Uterus (tissue), 4 donors: ENCODE data around the gene NXN. TPM values are rescaled to one million over a fixed set of nuclear protein-coding genes. Genes with fewer than 3 reads are reported as not detected.
A peak's percentile ranks its signal among the peaks of the same experiment; 100 is the strongest.

ENCODE experiments used
- DNase-seq, 2 donors: peaks; one replicate each; pipeline ENCODE4 v3.0.0-alpha.2; 2019 to 2020
- H3K27ac ChIP-seq, 2 donors: fragments of 200-600 bp; sonication (generic); 1 replicate in 1 of 2; 2 replicates in 1 of 2; pipeline ENCODE4 v1.5.1; 2016 to 2018
- H3K27me3 ChIP-seq, 2 donors: fragments of 200-600 bp; sonication (generic); one replicate each; pipeline ENCODE4 v1.5.1; 2018 to 2019; ENCODE audit warnings: control low read depth in 1 of 2
- H3K36me3 ChIP-seq, 2 donors: fragments of 200-600 bp; sonication (generic); one replicate each; pipeline ENCODE4 v1.5.1; 2019; ENCODE audit warnings: control low read depth in 1 of 2
- H3K4me1 ChIP-seq, 2 donors: fragments of 200-600 bp; sonication (generic); one replicate each; pipeline ENCODE4 v1.5.1; 2018 to 2019; ENCODE audit warnings: control low read depth in 1 of 2
- H3K4me3 ChIP-seq, 2 donors: fragments of 200-600 bp; sonication (generic); 1 replicate in 1 of 2; 2 replicates in 1 of 2; pipeline ENCODE4 v1.5.1; 2018 to 2019; ENCODE audit warnings: mild to moderate bottlenecking in 1 of 2
- H3K9me3 ChIP-seq, 2 donors: fragments of 200-600 bp; sonication (generic); one replicate each; pipeline ENCODE4 v1.5.1; 2019; ENCODE audit warnings: control low read depth in 1 of 2
- CTCF ChIP-seq, 4 experiments: fragments of 200-600 bp in 2 of 4; fragments of 450-650 bp in 2 of 4; sonication (generic) in 2 of 4; IDR thresholded peaks; one replicate each; pipeline ENCODE4 v1.5.1; 2016 to 2019; ENCODE audit warnings: antibody characterized with exemption in 4 of 4, mild to moderate bottlenecking in 2 of 4, moderate library complexity in 1 of 4
- POLR2A ChIP-seq, 2 donors: fragments of 450-650 bp; IDR thresholded peaks; one replicate each; pipeline ENCODE4 v1.6.1; 2016; ENCODE audit warnings: antibody characterized with exemption in 2 of 2, mild to moderate bottlenecking in 1 of 2, moderate library complexity in 1 of 2
- intact Hi-C: fragments of 100-400 bp; cut with DNase I; formaldehyde crosslinking; loops from one replicate; pipeline ENCODE4 v1.15.1; 2023; ENCODE audit warnings: low total_unique reads
- total RNA-seq, 4 donors: library from RNA; depleted of rRNA in 3 of 4; stranded (reverse); fragments of >200 nt in 3 of 4; gene quantifications; one replicate each; pipeline versions ENCODE4 v1.1.0 to v1.2.4, GENCODE V29; 2014 to 2023
- donor health status: DM: yes; HTN: yes; CAD: no.

NXN gene
- total RNA-seq, 4 donors from 2014 or later = 6.5 to 99.0 (median 49.9) TPM

- Histone ChIP-seq H3K9me3 (no peaks in the 10 kb centered on the region), H3K27me3 (no peaks in the 10 kb centered on the region), H3K4me3 (no peak overlapping the region), H3K4me1 (peaks cover 0 to 6% of the 10 kb centered on the region in 2 donors), H3K27ac (no peak overlapping the region), H3K36me3 (no peaks in the 10 kb centered on the region)
- intact Hi-C loops = no loop called here
- no peak for TF ChIP-seq CTCF (IDR thresholded peaks at IDR 0.05)
- no peak for TF ChIP-seq POLR2A (IDR thresholded peaks at IDR 0.05)
- DNase-seq = no peak
These were observed 117.0 kb downstream of the NXN start for GRCh38 chr17:862582-862981.

- intact Hi-C loops = no loop called here
- no peaks in the 10 kb centered on the region for H3K36me3 ChIP-seq
- no peaks in the 10 kb centered on the region for H3K9me3 ChIP-seq
- H3K4me3 ChIP-seq = no peak overlapping the region
- peak overlapping the region; percentile 21 to 52 for H3K27ac ChIP-seq
- H3K27me3 ChIP-seq = no peaks in the 10 kb centered on the region
- DNase-seq = no peak
- TF ChIP-seq CTCF (IDR thresholded peaks at IDR 0.05) (no peak), POLR2A (IDR thresholded peaks at IDR 0.05) (no peak)
- peaks cover 0 to 6% of the 10 kb centered on the region in 2 donors for H3K4me1 ChIP-seq
These were observed 118.2 kb downstream of the NXN start for GRCh38 chr17:861364-861763.

GRCh38 chr17:860805-861204 is 118.8 kb downstream of the NXN start:
- peak overlapping the region; percentile 21 to 52 for H3K27ac ChIP-seq
- H3K27me3 ChIP-seq = no peaks in the 10 kb centered on the region
- H3K4me3 ChIP-seq = no peak overlapping the region
- intact Hi-C loops = no loop called here
- DNase-seq = no peak
- peaks cover 0 to 6% of the 10 kb centered on the region in 2 donors for H3K4me1 ChIP-seq
- H3K9me3 ChIP-seq = no peaks in the 10 kb centered on the region
- H3K36me3 ChIP-seq = no peaks in the 10 kb centered on the region
- TF ChIP-seq CTCF (IDR thresholded peaks at IDR 0.05) = no peak
- no peak for TF ChIP-seq POLR2A (IDR thresholded peaks at IDR 0.05)

- intact Hi-C loops = no loop called here
- TF ChIP-seq POLR2A (IDR thresholded peaks at IDR 0.05) (no peak), CTCF (IDR thresholded peaks at IDR 0.05) (no peak)
- no peaks in the 10 kb centered on the region for H3K36me3 ChIP-seq
- no peaks in the 10 kb centered on the region for H3K9me3 ChIP-seq
- H3K27ac ChIP-seq = peak overlapping the region; percentile 81 to 89
- DNase-seq = no peak
- H3K4me1 ChIP-seq = peaks cover 0 to 6% of the 10 kb centered on the region in 2 donors
- no peak overlapping the region for H3K4me3 ChIP-seq
- H3K27me3 ChIP-seq = no peaks in the 10 kb centered on the region
These were observed 119.8 kb downstream of the NXN start for GRCh38 chr17:859824-860195.

- no peaks in the 10 kb centered on the region for H3K9me3 ChIP-seq
- intact Hi-C loops = no loop called here
- H3K36me3 ChIP-seq = no peaks in the 10 kb centered on the region
- H3K4me3 ChIP-seq = no peak overlapping the region
- peaks cover 0 to 6% of the 10 kb centered on the region in 2 donors for H3K4me1 ChIP-seq
- H3K27ac ChIP-seq = peak overlapping the region; percentile 81 to 89
- no peaks in the 10 kb centered on the region for H3K27me3 ChIP-seq
- DNase-seq = peak; percentile 54 to 55
- TF ChIP-seq CTCF (IDR thresholded peaks at IDR 0.05) (peak in 1 of 4 experiments; percentile 6), POLR2A (IDR thresholded peaks at IDR 0.05) (no peak)
These were observed 120.3 kb downstream of the NXN start for GRCh38 chr17:859061-859823.
